ENCODE results near the gene GSDME. TPM values are rescaled to one million over a fixed set of nuclear protein-coding genes. Genes with fewer than 3 reads are reported as not detected.

Gene GSDME
- total RNA-seq, 4 donors from 2014 or later, result 10.2 to 30.2 (median 16.4) TPM

DNA sequence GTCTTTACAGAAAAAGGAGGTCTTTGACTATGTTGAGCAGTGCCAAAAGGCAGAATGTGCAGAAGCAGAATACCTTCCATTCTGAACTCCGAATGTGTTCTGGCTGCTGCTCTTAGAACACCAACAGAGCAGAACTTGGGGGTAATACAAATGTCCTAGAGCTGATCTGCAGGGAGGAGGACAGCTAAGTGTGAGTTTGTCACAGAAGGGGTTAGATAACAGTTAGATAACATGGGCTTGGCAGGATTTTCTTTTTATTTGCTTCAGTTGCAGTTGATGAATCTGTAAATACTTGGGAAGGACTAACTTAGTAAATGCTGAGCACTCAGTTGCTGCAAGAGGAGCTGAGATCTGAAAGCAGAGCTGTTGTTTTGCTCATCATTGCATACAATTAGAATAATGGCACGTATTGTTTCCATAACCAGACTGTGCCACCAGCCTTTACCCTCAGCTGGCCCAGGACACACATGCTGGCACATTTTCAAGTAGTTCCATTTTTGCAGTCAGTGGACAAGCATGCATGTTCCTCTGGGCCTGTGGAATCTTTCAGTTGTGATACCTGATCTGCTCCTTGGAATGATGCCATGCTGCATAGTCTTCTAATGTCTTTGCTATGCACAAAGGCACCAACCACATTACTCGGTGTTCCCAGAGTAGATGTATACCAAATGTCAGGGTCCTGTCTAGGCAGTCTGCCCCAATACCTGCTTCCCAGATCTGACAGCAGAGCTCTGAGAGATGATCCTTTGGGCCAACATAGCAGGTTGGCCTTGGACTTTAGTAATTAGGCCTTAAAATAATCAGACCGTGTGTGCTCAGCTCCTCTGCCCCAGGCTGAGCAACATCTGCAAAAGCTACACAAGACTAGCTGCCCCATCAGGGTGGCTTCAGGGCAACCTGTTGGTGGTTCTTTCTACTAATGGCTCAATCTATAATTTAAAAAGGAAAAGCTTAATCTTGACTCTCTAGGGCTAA lies 55.7 kb downstream of the GSDME start:
- Histone ChIP-seq H3K27me3 (no peaks in the 10 kb centered on the region), H3K36me3 (no peaks in the 10 kb centered on the region), H3K4me1 (peaks cover 32 to 39% of the 10 kb centered on the region in 2 donors), H3K4me3 (replicated peaks in 1 of 3) (no peak overlapping the region), H3K9me3 (no peaks in the 10 kb centered on the region), H3K27ac (peak overlapping the region; percentile 42 to 94 (median 71))
- peak; percentile 39 to 54 for DNase-seq
- intact Hi-C loops (cut with DNase I), result no loop called here
- TF ChIP-seq, protein P1, sequence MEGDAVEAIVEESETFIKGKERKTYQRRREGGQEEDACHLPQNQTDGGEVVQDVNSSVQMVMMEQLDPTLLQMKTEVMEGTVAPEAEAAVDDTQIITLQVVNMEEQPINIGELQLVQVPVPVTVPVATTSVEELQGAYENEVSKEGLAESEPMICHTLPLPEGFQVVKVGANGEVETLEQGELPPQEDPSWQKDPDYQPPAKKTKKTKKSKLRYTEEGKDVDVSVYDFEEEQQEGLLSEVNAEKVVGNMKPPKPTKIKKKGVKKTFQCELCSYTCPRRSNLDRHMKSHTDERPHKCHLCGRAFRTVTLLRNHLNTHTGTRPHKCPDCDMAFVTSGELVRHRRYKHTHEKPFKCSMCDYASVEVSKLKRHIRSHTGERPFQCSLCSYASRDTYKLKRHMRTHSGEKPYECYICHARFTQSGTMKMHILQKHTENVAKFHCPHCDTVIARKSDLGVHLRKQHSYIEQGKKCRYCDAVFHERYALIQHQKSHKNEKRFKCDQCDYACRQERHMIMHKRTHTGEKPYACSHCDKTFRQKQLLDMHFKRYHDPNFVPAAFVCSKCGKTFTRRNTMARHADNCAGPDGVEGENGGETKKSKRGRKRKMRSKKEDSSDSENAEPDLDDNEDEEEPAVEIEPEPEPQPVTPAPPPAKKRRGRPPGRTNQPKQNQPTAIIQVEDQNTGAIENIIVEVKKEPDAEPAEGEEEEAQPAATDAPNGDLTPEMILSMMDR (IDR thresholded peaks at IDR 0.05), result no peak
- 31 to 42% methylated on average over 2 to 4 of the region's 4 CpGs for WGBS, 2 donors

- WGBS, 2 donors, result 18 to 29% methylated on average over 9 of the region's 9 CpGs
- H3K4me3 ChIP-seq (replicated peaks in 1 of 3), result no peak overlapping the region
These were observed 56.6 kb downstream of the GSDME start for GRCh38 chr7:24700521-24701260.

DNA sequence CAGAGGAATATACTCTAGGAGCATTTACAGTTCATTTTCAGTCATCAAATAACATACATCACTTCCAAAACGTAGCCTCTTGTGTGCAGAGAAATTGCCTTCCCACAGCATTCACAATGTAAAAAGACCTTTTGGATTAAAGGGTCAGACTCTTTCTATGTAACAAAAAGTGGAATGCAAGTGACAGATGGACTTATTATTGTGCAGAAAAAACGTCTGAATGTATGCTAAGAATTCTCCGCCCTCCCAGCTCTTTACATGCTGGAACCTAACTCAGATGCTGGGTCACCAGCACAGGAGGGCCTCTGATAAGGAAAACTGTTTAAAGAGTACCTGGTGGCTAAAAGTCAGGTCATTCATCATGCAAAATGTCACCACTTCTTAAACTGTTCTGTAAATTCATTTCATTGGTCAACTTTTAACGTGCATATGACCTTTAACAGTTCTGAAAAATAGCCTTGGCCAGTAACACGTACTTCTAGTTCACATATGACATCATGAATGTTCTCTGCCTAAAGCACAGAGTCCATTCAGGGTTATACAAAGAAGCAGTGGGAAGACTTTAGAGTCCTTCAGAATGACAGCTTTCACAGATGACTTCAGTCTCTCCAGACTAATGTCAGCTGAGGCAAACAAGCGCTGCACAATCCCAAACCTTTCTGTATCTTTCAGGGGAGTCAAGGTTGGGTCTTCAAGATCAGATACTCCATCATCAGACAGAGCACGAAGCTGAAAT lies 58.6 kb downstream of the GSDME start:
- WGBS, 2 donors, result 83 to 86% methylated on average over 7 of the region's 7 CpGs
- Histone ChIP-seq H3K4me1 (peaks cover 32 to 38% of the 10 kb centered on the region in 2 donors), H3K4me3 (replicated peaks in 1 of 3) (no peak overlapping the region), H3K36me3 (no peaks in the 10 kb centered on the region), H3K9me3 (no peaks in the 10 kb centered on the region), H3K27me3 (no peaks in the 10 kb centered on the region), H3K27ac (peak overlapping the region in 2 of 3 donors; percentile 87 to 94)
- no peak for TF ChIP-seq POLR2A (IDR thresholded peaks at IDR 0.05)
- TF ChIP-seq, protein P1 (IDR thresholded peaks at IDR 0.05), result no peak
- intact Hi-C loops (cut with DNase I), result no loop called here
- no peak for DNase-seq

More at GRCh38 chr7:24700521-24701260, 56.6 kb downstream of the GSDME start:
- Histone ChIP-seq H3K27me3 (no peaks in the 10 kb centered on the region), H3K4me1 (peaks cover 32 to 39% of the 10 kb centered on the region in 2 donors), H3K36me3 (no peaks in the 10 kb centered on the region), H3K27ac (peak overlapping the region; percentile 71 to 94 (median 87)), H3K9me3 (no peaks in the 10 kb centered on the region)
- DNase-seq, result peak; percentile 59 to 66
- peak in 1 of 2 donors; percentile 27 for TF ChIP-seq POLR2A (IDR thresholded peaks at IDR 0.05)
- TF ChIP-seq, protein P1 (IDR thresholded peaks at IDR 0.05), result peak in 1 of 6 experiments; percentile 32
- intact Hi-C loops (cut with DNase I), result no loop called here

- Histone ChIP-seq H3K4me1 (peaks cover 22 to 25% of the 10 kb centered on the region in 2 donors), H3K27ac (no peak overlapping the region), H3K4me3 (replicated peaks in 1 of 3) (no peak overlapping the region), H3K9me3 (no peaks in the 10 kb centered on the region), H3K27me3 (no peaks in the 10 kb centered on the region), H3K36me3 (no peaks in the 10 kb centered on the region)
- TF ChIP-seq, protein P1 (IDR thresholded peaks at IDR 0.05), result no peak
- TF ChIP-seq POLR2A (IDR thresholded peaks at IDR 0.05), result no peak
- intact Hi-C loops (cut with DNase I), result no loop called here
- DNase-seq, result no peak
- WGBS, 2 donors, result 85 to 96% methylated on average over 4 of the region's 4 CpGs
These were observed 59.8 kb downstream of the GSDME start for GRCh38 chr7:24697416-24697815.
